Astrocyte (in vitro differentiated cells and primary cell): ENCODE data around the gene DLGAP4. TPM values are rescaled to one million over a fixed set of nuclear protein-coding genes. Genes with fewer than 3 reads are reported as not detected.
A peak's percentile ranks its signal among the peaks of the same experiment; 100 is the strongest.

Experiments used
- DNase-seq: peaks from one replicate; pipeline ENCODE4 v3.0.0-alpha.2; 2010; ENCODE audit warnings: low read depth
- FAIRE-seq: peaks from 2 replicates; lab custom pipeline; 2011; peaks lifted over from hg19 to GRCh38; lab: Jason Lieb, UNC
- H2AFZ ChIP-seq: 2 replicates; pipeline ENCODE4 v1.6.0; 2012; ENCODE audit warnings: low read depth, low read length, inconsistent platforms
- H3K27ac ChIP-seq: 2 replicates; pipeline ENCODE4 v1.5.1; 2011; ENCODE audit warnings: low read depth, low read length, inconsistent platforms
- H3K27me3 ChIP-seq: 2 replicates; pipeline ENCODE4 v1.6.0; 2011; ENCODE audit warnings: low read length, inconsistent platforms; ENCODE audit not compliant: insufficient read depth
- H3K36me3 ChIP-seq: 2 replicates; pipeline ENCODE4 v1.5.1; 2011; ENCODE audit warnings: low read length, inconsistent platforms; ENCODE audit not compliant: insufficient read depth
- H3K4me1 ChIP-seq: 2 replicates; pipeline ENCODE4 v1.5.1; 2011; ENCODE audit warnings: low read length, inconsistent platforms; ENCODE audit not compliant: insufficient read depth
- H3K4me2 ChIP-seq: 2 replicates; pipeline ENCODE4 v1.6.0; 2012; ENCODE audit warnings: low read length, inconsistent platforms
- H3K4me3 ChIP-seq: 2 replicates; pipeline ENCODE4 v1.5.1; 2011; ENCODE audit warnings: low read depth, mild to moderate bottlenecking, low read length, inconsistent platforms; ENCODE audit not compliant: insufficient read depth
- H3K79me2 ChIP-seq: 2 replicates; pipeline ENCODE4 v1.6.0; 2012; ENCODE audit warnings: mild to moderate bottlenecking, low read length, inconsistent platforms; ENCODE audit not compliant: insufficient read depth
- H3K9ac ChIP-seq: 2 replicates; pipeline ENCODE4 v1.6.0; 2012; ENCODE audit warnings: mild to moderate bottlenecking, low read length, inconsistent platforms
- H3K9me3 ChIP-seq: 2 replicates; pipeline ENCODE4 v1.5.1; 2012; ENCODE audit warnings: low read depth, mild to moderate bottlenecking, low read length, inconsistent platforms; ENCODE audit not compliant: insufficient read depth
- H4K20me1 ChIP-seq: 2 replicates; pipeline ENCODE4 v1.6.0; 2012; ENCODE audit warnings: low read length, inconsistent platforms; ENCODE audit not compliant: insufficient read depth
- H3K27ac Mint-ChIP-seq: one replicate; pipeline ENCODE4 v1.8.0; 2021; ENCODE audit warnings: mild to moderate bottlenecking, mixed read lengths; ENCODE audit not compliant: unreplicated experiment
- H3K27me3 Mint-ChIP-seq: one replicate; pipeline ENCODE4 v1.8.0; 2021; ENCODE audit warnings: low read depth, mixed read lengths; ENCODE audit not compliant: unreplicated experiment
- H3K36me3 Mint-ChIP-seq: one replicate; pipeline ENCODE4 v1.8.0; 2021; ENCODE audit warnings: low read depth, mixed read lengths; ENCODE audit not compliant: unreplicated experiment
- H3K4me1 Mint-ChIP-seq: one replicate; pipeline ENCODE4 v1.8.0; 2021; ENCODE audit warnings: low read depth, mixed read lengths; ENCODE audit not compliant: unreplicated experiment
- H3K4me3 Mint-ChIP-seq: one replicate; pipeline ENCODE4 v1.8.0; 2021; ENCODE audit warnings: mild to moderate bottlenecking, moderate library complexity, mixed read lengths; ENCODE audit not compliant: unreplicated experiment
- H3K9me3 Mint-ChIP-seq: one replicate; pipeline ENCODE4 v1.8.0; 2021; ENCODE audit warnings: mild to moderate bottlenecking, mixed read lengths; ENCODE audit not compliant: unreplicated experiment
- CTCF ChIP-seq: IDR thresholded peaks from 2 replicates; pipeline ENCODE4 v1.5.1; 2011; ENCODE audit warnings: low read depth, mild to moderate bottlenecking, inconsistent platforms, low read length, moderate library complexity; ENCODE audit not compliant: insufficient read depth
- EZH2 ChIP-seq: IDR thresholded peaks from 2 replicates; pipeline ENCODE4 v1.6.1; 2012; ENCODE audit warnings: mild to moderate bottlenecking, low read length, inconsistent platforms; ENCODE audit not compliant: insufficient read depth
- total RNA-seq: library from RNA; stranded (reverse); gene quantifications from 2 replicates; pipeline ENCODE4 v1.2.1, GENCODE V29; 2021

The DLGAP4 gene
- total RNA-seq, 1 donor from 2014 or later, result 135 TPM

- Mint-ChIP-seq H3K4me3 (no peak overlapping the region), H3K27me3 (peaks cover 10% of the 10 kb centered on the region), H3K4me1 (peaks cover 10% of the 10 kb centered on the region), H3K36me3 (no peaks in the 10 kb centered on the region), H3K9me3 (peaks cover 2% of the 10 kb centered on the region), H3K27ac (no peak overlapping the region)
- Histone ChIP-seq H4K20me1 (no peaks in the 10 kb centered on the region), H3K4me3 (no peak overlapping the region), H3K27ac (no peak overlapping the region), H3K4me1 (peaks cover 9% of the 10 kb centered on the region), H3K27me3 (no peaks in the 10 kb centered on the region), H3K9me3 (no peaks in the 10 kb centered on the region), H3K36me3 (no peaks in the 10 kb centered on the region), H3K9ac (no peak overlapping the region), H3K79me2 (no peaks in the 10 kb centered on the region), H3K4me2 (peak overlapping the region; percentile 50), H2AFZ (peak overlapping the region; percentile 60)
- no peak for FAIRE-seq
- TF ChIP-seq EZH2, result no peak
- TF ChIP-seq CTCF, result no peak
- DNase-seq, result no peak
Measured at GRCh38 chr20:36454332-36454697, 148.2 kb downstream of the DLGAP4 start.

- Histone ChIP-seq H2AFZ (peak overlapping the region; percentile 60), H4K20me1 (no peaks in the 10 kb centered on the region), H3K4me3 (no peak overlapping the region), H3K27me3 (no peaks in the 10 kb centered on the region), H3K4me2 (peak overlapping the region; percentile 50), H3K9ac (peak overlapping the region; percentile 46), H3K36me3 (no peaks in the 10 kb centered on the region), H3K9me3 (no peaks in the 10 kb centered on the region), H3K27ac (no peak overlapping the region), H3K79me2 (no peaks in the 10 kb centered on the region), H3K4me1 (peaks cover 9% of the 10 kb centered on the region)
- TF ChIP-seq EZH2, result no peak
- no peak for TF ChIP-seq CTCF
- H3K4me3 Mint-ChIP-seq, result no peak overlapping the region
- peaks cover 10% of the 10 kb centered on the region for H3K4me1 Mint-ChIP-seq
- no peak for FAIRE-seq
- H3K27ac Mint-ChIP-seq, result no peak overlapping the region
- H3K27me3 Mint-ChIP-seq, result peaks cover 10% of the 10 kb centered on the region
- H3K36me3 Mint-ChIP-seq, result no peaks in the 10 kb centered on the region
- no peak for DNase-seq
- H3K9me3 Mint-ChIP-seq, result peaks cover 2% of the 10 kb centered on the region
Measured at GRCh38 chr20:36454698-36455427, 148.7 kb downstream of the DLGAP4 start.

GRCh38 chr20:36455972-36456625 lies 150.0 kb downstream of the DLGAP4 start:
- no peak overlapping the region for H3K4me3 ChIP-seq
- H3K9me3 ChIP-seq, result no peaks in the 10 kb centered on the region
- peaks cover 14% of the 10 kb centered on the region for H3K4me1 ChIP-seq
- H2AFZ ChIP-seq, result no peak overlapping the region
- TF ChIP-seq CTCF (no peak), EZH2 (no peak)
- H3K27me3 Mint-ChIP-seq, result peaks cover 7% of the 10 kb centered on the region
- no peaks in the 10 kb centered on the region for H4K20me1 ChIP-seq
- no peak overlapping the region for H3K4me2 ChIP-seq
- no peaks in the 10 kb centered on the region for H3K79me2 ChIP-seq
- no peak overlapping the region for H3K9ac ChIP-seq
- H3K36me3 ChIP-seq, result no peaks in the 10 kb centered on the region
- H3K9me3 Mint-ChIP-seq, result peaks cover 2% of the 10 kb centered on the region
- DNase-seq (no peak), FAIRE-seq (no peak)
- H3K27ac ChIP-seq, result no peak overlapping the region
- no peak overlapping the region for H3K27ac Mint-ChIP-seq
- H3K27me3 ChIP-seq, result no peaks in the 10 kb centered on the region
- H3K36me3 Mint-ChIP-seq, result no peaks in the 10 kb centered on the region
- H3K4me3 Mint-ChIP-seq, result no peak overlapping the region
- peaks cover 15% of the 10 kb centered on the region for H3K4me1 Mint-ChIP-seq
